Measurements from ENCODE around the gene BARX1.
A peak's percentile ranks its signal among the peaks of the same experiment; 100 is the strongest.
"Not testable (repeated sequence)": the region's sequence is repeated elsewhere in the genome, so short reads cannot be mapped to it uniquely, and the experiment has no call there.

The BARX1 gene

DNA sequence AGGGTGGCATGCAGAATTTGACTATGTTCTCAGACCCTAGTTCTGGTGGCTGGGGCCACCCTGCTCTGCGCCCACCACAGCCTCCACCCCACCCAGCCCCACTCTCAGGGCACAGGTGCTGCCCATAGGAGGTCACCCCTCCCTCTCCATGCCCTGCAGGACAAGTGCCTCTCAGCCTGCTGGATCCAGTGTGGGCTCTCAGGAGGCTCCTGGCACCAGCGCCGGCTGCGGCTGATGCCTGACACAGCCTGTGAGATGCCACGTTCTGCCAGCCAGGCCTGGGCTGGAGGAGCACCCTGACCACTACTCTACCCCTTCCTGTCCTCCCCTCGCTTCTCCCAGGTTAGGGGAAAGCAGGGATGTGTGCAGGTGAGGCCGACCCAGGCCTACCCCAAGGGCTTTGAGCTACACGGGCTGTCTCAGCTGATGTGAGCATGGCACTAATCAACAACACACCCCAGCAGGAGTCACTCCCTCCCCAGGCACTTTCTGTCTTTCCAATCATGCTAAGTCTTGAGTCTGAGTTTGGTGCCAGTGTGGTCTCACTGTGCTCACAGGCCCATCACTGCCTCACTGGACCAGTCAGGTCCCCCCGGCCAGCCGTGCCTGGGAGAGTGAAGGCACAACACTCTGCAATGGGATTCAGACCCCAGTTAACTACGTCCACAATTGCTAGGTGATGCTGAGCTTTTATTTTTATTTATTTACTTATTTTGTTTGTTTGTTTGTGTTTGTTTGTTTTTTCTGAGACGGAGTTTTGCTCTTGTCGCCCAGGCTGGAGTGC, 12.1 kb upstream of the BARX1 start:
- no peaks in the 10 kb centered on the region for H3K36me3 ChIP-seq (ENCODE audit: control insufficient read depth, insufficient read depth, low read length)
- H3K4me3 ChIP-seq (ENCODE audit: low read length) = no peak overlapping the region
- no peaks in the 10 kb centered on the region for H3K9me3 ChIP-seq (ENCODE audit: control insufficient read depth, insufficient read depth, low read length)
- H3K27me3 ChIP-seq (ENCODE audit: control insufficient read depth, insufficient read depth, low read length) = peaks cover 2% of the 10 kb centered on the region; the same call in 1 of the 2 replicates
- no peaks in the 10 kb centered on the region for H3K4me1 ChIP-seq (ENCODE audit: control insufficient read depth, insufficient read depth, low read length)
- H3K27ac ChIP-seq (ENCODE audit: low read length) = no peak overlapping the region
- WGBS (ENCODE audit: insufficient coverage, insufficient read length) = no CpG with 5 or more reads among the region's 13 CpGs
- no peak for DNase-seq (ENCODE audit: low read depth, low spot score)

GRCh38 chr9:93965830-93966577, 10.8 kb upstream of the BARX1 start:
- peaks cover 12% of the 10 kb centered on the region for H3K27me3 ChIP-seq (ENCODE audit: control insufficient read depth, insufficient read depth, low read length)
- DNase-seq (ENCODE audit: low read depth, low spot score) = no peak
- H3K27ac ChIP-seq (ENCODE audit: low read length) = no peak overlapping the region
- H3K9me3 ChIP-seq (ENCODE audit: control insufficient read depth, insufficient read depth, low read length) = no peaks in the 10 kb centered on the region
- H3K4me3 ChIP-seq (ENCODE audit: low read length) = no peak overlapping the region
- H3K4me1 ChIP-seq (ENCODE audit: control insufficient read depth, insufficient read depth, low read length) = peaks cover 1% of the 10 kb centered on the region; the same call in 1 of the 2 replicates
- H3K36me3 ChIP-seq (ENCODE audit: control insufficient read depth, insufficient read depth, low read length) = no peaks in the 10 kb centered on the region
- WGBS (ENCODE audit: insufficient coverage, insufficient read length) = no CpG with 5 or more reads among the region's 11 CpGs

DNA sequence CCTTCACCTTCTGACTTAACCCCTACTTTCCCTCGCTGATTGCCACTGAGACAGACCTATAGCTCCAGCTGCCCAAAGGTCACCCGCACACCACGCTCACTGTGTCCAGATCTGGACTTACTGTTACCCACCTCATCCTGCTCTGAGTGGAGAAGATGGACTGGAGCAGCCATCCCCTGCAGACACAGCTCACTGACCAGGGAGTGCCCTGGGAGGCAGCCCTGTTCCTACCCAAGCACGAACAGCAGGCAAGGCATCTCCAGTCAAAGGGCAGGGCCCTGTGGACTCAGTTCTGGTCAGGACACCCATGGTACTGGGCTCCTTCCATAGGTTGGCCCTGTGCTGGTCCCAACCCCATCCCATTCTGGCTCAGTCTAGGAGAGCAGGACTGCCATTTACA, 9.5 kb upstream of the BARX1 start:
- Histone ChIP-seq H3K4me3 (ENCODE audit: low read length) (no peak overlapping the region), H3K27me3 (ENCODE audit: control insufficient read depth, insufficient read depth, low read length) (peaks cover 26% of the 10 kb centered on the region), H3K9me3 (ENCODE audit: control insufficient read depth, insufficient read depth, low read length) (no peaks in the 10 kb centered on the region), H3K27ac (ENCODE audit: low read length) (no peak overlapping the region), H3K36me3 (ENCODE audit: control insufficient read depth, insufficient read depth, low read length) (no peaks in the 10 kb centered on the region), H3K4me1 (ENCODE audit: control insufficient read depth, insufficient read depth, low read length) (peaks cover 1% of the 10 kb centered on the region)
- no CpG with 5 or more reads among the region's 4 CpGs for WGBS (ENCODE audit: insufficient coverage, insufficient read length)
- no peak for DNase-seq (ENCODE audit: low read depth, low spot score)

GRCh38 chr9:93963969-93964368, 8.8 kb upstream of the BARX1 start:
- Histone ChIP-seq H3K9me3 (ENCODE audit: control insufficient read depth, insufficient read depth, low read length) (no peaks in the 10 kb centered on the region), H3K27ac (ENCODE audit: low read length) (no peak overlapping the region), H3K4me1 (ENCODE audit: control insufficient read depth, insufficient read depth, low read length) (peaks cover 1% of the 10 kb centered on the region), H3K27me3 (ENCODE audit: control insufficient read depth, insufficient read depth, low read length) (peaks cover 33% of the 10 kb centered on the region), H3K36me3 (ENCODE audit: control insufficient read depth, insufficient read depth, low read length) (no peaks in the 10 kb centered on the region), H3K4me3 (ENCODE audit: low read length) (no peak overlapping the region)
- DNase-seq (ENCODE audit: low read depth, low spot score) = no peak
- no CpG with 5 or more reads among the region's 8 CpGs for WGBS (ENCODE audit: insufficient coverage, insufficient read length)

GRCh38 chr9:93963489-93963888, 8.3 kb upstream of the BARX1 start:
- H3K9me3 ChIP-seq (ENCODE audit: control insufficient read depth, insufficient read depth, low read length); H3K4me3 ChIP-seq (ENCODE audit: low read length); H3K27ac ChIP-seq (ENCODE audit: low read length); H3K4me1 ChIP-seq (ENCODE audit: control insufficient read depth, insufficient read depth, low read length); DNase-seq (ENCODE audit: low read depth, low spot score); H3K36me3 ChIP-seq (ENCODE audit: control insufficient read depth, insufficient read depth, low read length): not testable (repeated sequence)
- WGBS (ENCODE audit: insufficient coverage, insufficient read length) = no CpG with 5 or more reads among the region's 3 CpGs
- peaks cover 37% of the 10 kb centered on the region for H3K27me3 ChIP-seq (ENCODE audit: control insufficient read depth, insufficient read depth, low read length)

GRCh38 chr9:93962561-93963440, 7.6 kb upstream of the BARX1 start:
- peaks cover 1% of the 10 kb centered on the region for H3K4me1 ChIP-seq (ENCODE audit: control insufficient read depth, insufficient read depth, low read length)
- no CpG with 5 or more reads among the region's 22 CpGs for WGBS (ENCODE audit: insufficient coverage, insufficient read length)
- no peak overlapping the region for H3K27ac ChIP-seq (ENCODE audit: low read length)
- peaks cover 43% of the 10 kb centered on the region for H3K27me3 ChIP-seq (ENCODE audit: control insufficient read depth, insufficient read depth, low read length)
- no peak for DNase-seq (ENCODE audit: low read depth, low spot score)
- H3K36me3 ChIP-seq (ENCODE audit: control insufficient read depth, insufficient read depth, low read length) = no peaks in the 10 kb centered on the region
- H3K9me3 ChIP-seq (ENCODE audit: control insufficient read depth, insufficient read depth, low read length) = no peaks in the 10 kb centered on the region
- H3K4me3 ChIP-seq (ENCODE audit: low read length) = no peak overlapping the region

GRCh38 chr9:93962017-93962416, 6.9 kb upstream of the BARX1 start:
- H3K9me3 ChIP-seq (ENCODE audit: control insufficient read depth, insufficient read depth, low read length) = no peaks in the 10 kb centered on the region
- H3K4me3 ChIP-seq (ENCODE audit: low read length) = no peak overlapping the region
- peaks cover 51% of the 10 kb centered on the region for H3K27me3 ChIP-seq (ENCODE audit: control insufficient read depth, insufficient read depth, low read length)
- DNase-seq (ENCODE audit: low read depth, low spot score) = no peak
- WGBS (ENCODE audit: insufficient coverage, insufficient read length) = no CpG with 5 or more reads among the region's 1 CpG
- no peaks in the 10 kb centered on the region for H3K36me3 ChIP-seq (ENCODE audit: control insufficient read depth, insufficient read depth, low read length)
- peaks cover 1% of the 10 kb centered on the region for H3K4me1 ChIP-seq (ENCODE audit: control insufficient read depth, insufficient read depth, low read length)
- no peak overlapping the region for H3K27ac ChIP-seq (ENCODE audit: low read length)

- Histone ChIP-seq H3K36me3 (ENCODE audit: control insufficient read depth, insufficient read depth, low read length) (no peaks in the 10 kb centered on the region), H3K9me3 (ENCODE audit: control insufficient read depth, insufficient read depth, low read length) (no peaks in the 10 kb centered on the region), H3K4me1 (ENCODE audit: control insufficient read depth, insufficient read depth, low read length) (peaks cover 1% of the 10 kb centered on the region), H3K4me3 (ENCODE audit: low read length) (no peak overlapping the region), H3K27me3 (ENCODE audit: control insufficient read depth, insufficient read depth, low read length) (peaks cover 59% of the 10 kb centered on the region), H3K27ac (ENCODE audit: low read length) (no peak overlapping the region)
- no peak for DNase-seq (ENCODE audit: low read depth, low spot score)
- WGBS (ENCODE audit: insufficient coverage, insufficient read length) = no CpG with 5 or more reads among the region's 11 CpGs
These were observed 6.1 kb upstream of the BARX1 start for GRCh38 chr9:93960971-93961841.

- no peak overlapping the region for H3K27ac ChIP-seq (ENCODE audit: low read length)
- H3K4me1 ChIP-seq (ENCODE audit: control insufficient read depth, insufficient read depth, low read length) = peaks cover 3% of the 10 kb centered on the region
- no peaks in the 10 kb centered on the region for H3K9me3 ChIP-seq (ENCODE audit: control insufficient read depth, insufficient read depth, low read length)
- DNase-seq (ENCODE audit: low read depth, low spot score) = no peak
- H3K4me3 ChIP-seq (ENCODE audit: low read length) = peak overlapping the region; percentile 12; the same call in 1 of the 2 replicates
- WGBS (ENCODE audit: insufficient coverage, insufficient read length) = no CpG with 5 or more reads among the region's 63 CpGs
- no peaks in the 10 kb centered on the region for H3K36me3 ChIP-seq (ENCODE audit: control insufficient read depth, insufficient read depth, low read length)
- peaks cover 68% of the 10 kb centered on the region for H3K27me3 ChIP-seq (ENCODE audit: control insufficient read depth, insufficient read depth, low read length)
These were observed 5.2 kb upstream of the BARX1 start for GRCh38 chr9:93960221-93960970.

Measured in iPS DF 6.9 (cell line).